ENCODE results near the gene COPS7A. TPM values are rescaled to one million over a fixed set of nuclear protein-coding genes. Genes with fewer than 3 reads are reported as not detected.

The COPS7A gene
- total and polyA plus RNA-seq, 8 donors, result 14.2 to 39.6 (median 27.0) TPM

- H3K36me3 ChIP-seq, result no peaks in the 10 kb centered on the region
- H3K4me3 ChIP-seq, result no peak overlapping the region
- peak overlapping the region; percentile 56 to 90 (median 79) for H3K27ac ChIP-seq
- no peak for FAIRE-seq
- intact Hi-C loops (cut with DNase I), result no loop called here
- H3K4me1 ChIP-seq, result peaks cover 5 to 26% (median 16%) of the 10 kb centered on the region in 3 donors
- no peak for TF ChIP-seq CTCF (IDR thresholded peaks at IDR 0.05)
- H3K27me3 ChIP-seq, result no peaks in the 10 kb centered on the region
- ATAC-seq, result no peak
- DNase-seq, result no peak
- 58 to 60% methylated on average over 4 of the region's 4 CpGs for WGBS, 2 donors
- no peaks in the 10 kb centered on the region for H3K9me3 ChIP-seq
These were observed 39.5 kb downstream of the COPS7A start for GRCh38 chr12:6763380-6763779.

GRCh38 chr12:6764011-6764828 lies 40.4 kb downstream of the COPS7A start:
- TF ChIP-seq CTCF (IDR thresholded peaks at IDR 0.05), result no peak
- ATAC-seq (peak; percentile 80 to 86 (median 84)), FAIRE-seq (peak; percentile 96), DNase-seq (peak; percentile 83 to 97 (median 92))
- Histone ChIP-seq H3K9me3 (no peaks in the 10 kb centered on the region), H3K4me1 (peaks cover 5 to 29% (median 16%) of the 10 kb centered on the region in 3 donors), H3K36me3 (no peaks in the 10 kb centered on the region), H3K4me3 (peak overlapping the region in 2 of 4 donors; percentile 32), H3K27ac (peak overlapping the region; percentile 56 to 90 (median 79)), H3K27me3 (no peaks in the 10 kb centered on the region)
- intact Hi-C loops (cut with DNase I), result no loop called here
- WGBS, 2 donors, result 1% methylated on average over 16 of the region's 16 CpGs

- no peak for TF ChIP-seq CTCF (IDR thresholded peaks at IDR 0.05)
- Histone ChIP-seq H3K27ac (peak overlapping the region; percentile 45 to 90 (median 76)), H3K9me3 (no peaks in the 10 kb centered on the region), H3K4me3 (peak overlapping the region in 2 of 4 donors; percentile 63 to 83), H3K36me3 (no peaks in the 10 kb centered on the region), H3K27me3 (no peaks in the 10 kb centered on the region), H3K4me1 (peaks cover 5 to 29% (median 16%) of the 10 kb centered on the region in 3 donors)
- 26 to 29% methylated on average over 7 of the region's 7 CpGs for WGBS, 2 donors
- ATAC-seq, result no peak
- no peak for FAIRE-seq
- no peak for DNase-seq
- intact Hi-C loops (cut with DNase I), result no loop called here
These were observed 41.3 kb downstream of the COPS7A start for GRCh38 chr12:6765048-6765633.

GRCh38 chr12:6765634-6766581 lies 42.1 kb downstream of the COPS7A start, which contains the start of gene PTMS:
Gene PTMS (plus strand): TSS chr12:6766363. CDS start chr12:6766706, 343 bp downstream.
- ATAC-seq (peak; percentile 7 to 45 (median 39)), DNase-seq (peak; percentile 65 to 90 (median 83)), FAIRE-seq (no peak)
- no peaks in the 10 kb centered on the region for H3K9me3 ChIP-seq
- H3K36me3 ChIP-seq, result no peaks in the 10 kb centered on the region
- H3K27me3 ChIP-seq, result no peaks in the 10 kb centered on the region
- peaks cover 5 to 29% (median 16%) of the 10 kb centered on the region in 3 donors for H3K4me1 ChIP-seq
- peak within 1 kb of the TSS; percentile 45 to 90 (median 76) for H3K27ac ChIP-seq
- intact Hi-C loops (cut with DNase I), result no loop called here
- H3K4me3 ChIP-seq, result peak within 1 kb of the TSS; percentile 47 to 83 (median 62)
- TF ChIP-seq CTCF (IDR thresholded peaks at IDR 0.05), result no peak
- 2% methylated on average over 51 to 63 of the region's 63 CpGs for WGBS, 2 donors
